ENCODE measurements around the gene FANCC.

DNA sequence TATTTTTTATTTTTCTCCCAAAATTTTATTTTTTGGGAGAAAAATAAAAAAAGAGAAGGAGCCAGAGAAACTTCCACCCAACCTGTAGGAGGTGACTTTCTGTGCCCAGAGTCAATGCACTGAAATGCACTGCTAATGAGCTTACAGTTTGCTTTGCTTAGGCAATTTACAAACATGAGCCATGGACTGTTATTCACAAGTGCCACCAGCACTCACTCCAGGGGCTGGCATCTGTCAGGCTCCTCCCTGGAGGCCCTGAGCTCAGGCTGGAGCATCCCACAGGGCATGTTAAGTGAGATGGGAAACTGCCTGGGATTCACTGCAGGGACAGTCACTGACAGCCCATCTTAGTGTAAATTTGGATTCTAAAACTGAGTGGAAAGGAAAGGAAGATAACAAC, 74.9 kb downstream of the FANCC start:
- TF ChIP-seq, protein P1, sequence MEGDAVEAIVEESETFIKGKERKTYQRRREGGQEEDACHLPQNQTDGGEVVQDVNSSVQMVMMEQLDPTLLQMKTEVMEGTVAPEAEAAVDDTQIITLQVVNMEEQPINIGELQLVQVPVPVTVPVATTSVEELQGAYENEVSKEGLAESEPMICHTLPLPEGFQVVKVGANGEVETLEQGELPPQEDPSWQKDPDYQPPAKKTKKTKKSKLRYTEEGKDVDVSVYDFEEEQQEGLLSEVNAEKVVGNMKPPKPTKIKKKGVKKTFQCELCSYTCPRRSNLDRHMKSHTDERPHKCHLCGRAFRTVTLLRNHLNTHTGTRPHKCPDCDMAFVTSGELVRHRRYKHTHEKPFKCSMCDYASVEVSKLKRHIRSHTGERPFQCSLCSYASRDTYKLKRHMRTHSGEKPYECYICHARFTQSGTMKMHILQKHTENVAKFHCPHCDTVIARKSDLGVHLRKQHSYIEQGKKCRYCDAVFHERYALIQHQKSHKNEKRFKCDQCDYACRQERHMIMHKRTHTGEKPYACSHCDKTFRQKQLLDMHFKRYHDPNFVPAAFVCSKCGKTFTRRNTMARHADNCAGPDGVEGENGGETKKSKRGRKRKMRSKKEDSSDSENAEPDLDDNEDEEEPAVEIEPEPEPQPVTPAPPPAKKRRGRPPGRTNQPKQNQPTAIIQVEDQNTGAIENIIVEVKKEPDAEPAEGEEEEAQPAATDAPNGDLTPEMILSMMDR (IDR thresholded peaks at IDR 0.05; ENCODE audit: poor library complexity) = no peak
- no peak for TF ChIP-seq EZH2phosphoT487 (IDR thresholded peaks at IDR 0.05; ENCODE audit: low read depth, severe bottlenecking, unreplicated experiment)
